Left ventricle myocardium inferior (tissue), 1 donor: Measurements from ENCODE around the gene MYLK2. TPM values are rescaled to one million over a fixed set of nuclear protein-coding genes. Genes with fewer than 3 reads are reported as not detected.

ENCODE experiments used
- DNase-seq: peaks from one replicate; pipeline ENCODE4 v3.0.0-alpha.2; 2020
- H3K27ac ChIP-seq: fragments of 200-600 bp; replicated peaks from 2 replicates; pipeline ENCODE4 v1.8.0; 2021
- H3K27me3 ChIP-seq: fragments of 200-600 bp; 2 replicates; pipeline ENCODE4 v1.8.0; 2021; ENCODE audit warnings: low read depth
- H3K36me3 ChIP-seq: fragments of 200-600 bp; 2 replicates; pipeline ENCODE4 v1.8.0; 2021
- H3K4me1 ChIP-seq: fragments of 200-600 bp; 2 replicates; pipeline ENCODE4 v1.8.0; 2021
- H3K4me3 ChIP-seq: fragments of 200-600 bp; 2 replicates; pipeline ENCODE4 v1.8.0; 2021; ENCODE audit warnings: mild to moderate bottlenecking, moderate library complexity
- H3K9me3 ChIP-seq: fragments of 200-600 bp; replicated peaks from 2 replicates; pipeline ENCODE4 v1.8.0; 2021
- CTCF ChIP-seq: fragments of 200-600 bp; IDR thresholded peaks from 2 replicates; pipeline ENCODE4 v1.8.0; 2021; ENCODE audit warnings: antibody characterized with exemption, mild to moderate bottlenecking, borderline replicate concordance
- intact Hi-C: fragments of 100-400 bp; cut with micrococcal nuclease; formaldehyde crosslinking; loops from one replicate; pipeline ENCODE4 v1.11.0; 2022
- total RNA-seq: library from RNA; stranded (reverse); fragmentation: NEBNext Ultra II Directional; extraction: Animal tissue kit (Norgen Biotek cat#: 25700); gene quantifications from one replicate; pipeline ENCODE4 v1.2.1, GENCODE V29; 2021
- donor health status: DM: no; HTN: yes; CAD: no; lungs with severe emphysema.

MYLK2 gene
- total RNA-seq, 1 donor from 2014 or later: 0.25 TPM

- intact Hi-C loops: no loop called here
- H3K27ac ChIP-seq: no peak overlapping the region
- H3K4me1 ChIP-seq: no peaks in the 10 kb centered on the region
- no peak overlapping the region for H3K4me3 ChIP-seq
- H3K27me3 ChIP-seq: no peaks in the 10 kb centered on the region
- no peak for TF ChIP-seq CTCF
- H3K36me3 ChIP-seq: no peaks in the 10 kb centered on the region
- no peaks in the 10 kb centered on the region for H3K9me3 ChIP-seq
- DNase-seq: no peak
Measured at GRCh38 chr20:31781945-31782344, 37.2 kb upstream of the MYLK2 start.

GRCh38 chr20:31784354-31785044 lies 34.7 kb upstream of the MYLK2 start:
- Histone ChIP-seq H3K9me3 (no peaks in the 10 kb centered on the region), H3K36me3 (no peaks in the 10 kb centered on the region)
- intact Hi-C loops: no loop called here

GRCh38 chr20:31785089-31785488 lies 34.1 kb upstream of the MYLK2 start:
- intact Hi-C loops: no loop called here
- H3K36me3 ChIP-seq: no peaks in the 10 kb centered on the region

More at GRCh38 chr20:31784354-31785044, 34.7 kb upstream of the MYLK2 start:
- no peak for TF ChIP-seq CTCF
- Histone ChIP-seq H3K27me3 (no peaks in the 10 kb centered on the region), H3K27ac (no peak overlapping the region), H3K4me3 (no peak overlapping the region), H3K4me1 (no peaks in the 10 kb centered on the region)
- DNase-seq: no peak

GRCh38 chr20:31788578-31788977 lies 30.6 kb upstream of the MYLK2 start:
- no peak overlapping the region for H3K4me3 ChIP-seq
- H3K36me3 ChIP-seq: no peaks in the 10 kb centered on the region
- no peaks in the 10 kb centered on the region for H3K9me3 ChIP-seq
- intact Hi-C loops: no loop called here
- H3K4me1 ChIP-seq: no peaks in the 10 kb centered on the region
- H3K27me3 ChIP-seq: no peaks in the 10 kb centered on the region
- no peak overlapping the region for H3K27ac ChIP-seq
- no peak for TF ChIP-seq CTCF
- DNase-seq: no peak

More at GRCh38 chr20:31785089-31785488, 34.1 kb upstream of the MYLK2 start:
- H3K9me3 ChIP-seq: no peaks in the 10 kb centered on the region
- H3K4me1 ChIP-seq: no peaks in the 10 kb centered on the region
- H3K4me3 ChIP-seq: no peak overlapping the region
- no peak for TF ChIP-seq CTCF
- no peak for DNase-seq
- H3K27me3 ChIP-seq: no peaks in the 10 kb centered on the region
- H3K27ac ChIP-seq: no peak overlapping the region

- DNase-seq: no peak
- Histone ChIP-seq H3K36me3 (no peaks in the 10 kb centered on the region), H3K9me3 (no peaks in the 10 kb centered on the region), H3K4me3 (no peak overlapping the region), H3K27ac (no peak overlapping the region), H3K27me3 (no peaks in the 10 kb centered on the region), H3K4me1 (no peaks in the 10 kb centered on the region)
- intact Hi-C loops: no loop called here
- TF ChIP-seq CTCF: no peak
Measured at GRCh38 chr20:31790401-31790800, 28.8 kb upstream of the MYLK2 start.
